ENCODE measurements around the gene PPARA. TPM values are rescaled to one million over a fixed set of nuclear protein-coding genes. Genes with fewer than 3 reads are reported as not detected.

The PPARA gene
- total and polyA plus RNA-seq, 2 of the 4 experiments (the other 2 are of a cell fraction) = 3.1 to 7.0 TPM

GRCh38 chr22:46138058-46138797 lies 12.1 kb upstream of the PPARA start:
- dilution Hi-C loops (cut with HindIII; ENCODE audit: low sequenced_read_pairs, unreplicated experiment) (no loop called here), intact Hi-C loops (cut with micrococcal nuclease) (no loop called here)

More at GRCh38 chr22:46138058-46138797, 12.1 kb upstream of the PPARA start:
- ChIA-PET POLR2A (ENCODE audit: unreplicated experiment) (no interaction called here), CTCF (interaction anchor here (0.6 kb wide), 1 partner anchor 197 kb away, joined by 3 read pairs; the partner anchor contains the start of gene TRMU)
- H3K56ac ChIP-seq (ENCODE audit: extremely low read depth, insufficient read depth, low read length) = no peak overlapping the region
- H2BK120ac ChIP-seq (ENCODE audit: low read depth, low read length) = no peak overlapping the region
- no peak overlapping the region for H4K8ac ChIP-seq (ENCODE audit: low read depth in 2 of 2, low read length in 2 of 2)
- TF ChIP-seq RAD21 (IDR thresholded peaks at IDR 0.05; ENCODE audit: low read length) (no peak), SMC3 (IDR thresholded peaks at IDR 0.05; ENCODE audit: low read depth, low read length) (no peak), CHD1 (IDR thresholded peaks at IDR 0.05; ENCODE audit: low read depth, low read length) (no peak), RCOR1 (IDR thresholded peaks at IDR 0.05; ENCODE audit: insufficient replicate concordance, low read length) (no peak), MAZ (IDR thresholded peaks at IDR 0.05; ENCODE audit: borderline replicate concordance, low read depth, low read length) (no peak), CTCF (conservative IDR thresholded peaks at IDR 0.05; ENCODE audit: low read depth, low read length) (no peak), POLR2A (IDR thresholded peaks at IDR 0.05; ENCODE audit: low read depth, low read length) (no peak), FOS (IDR thresholded peaks at IDR 0.05; ENCODE audit: low read depth, low read length) (no peak), CEBPB (IDR thresholded peaks at IDR 0.05; ENCODE audit: low read depth, low read length) (no peak), USF2 (IDR thresholded peaks at IDR 0.05; ENCODE audit: low read depth, low read length) (no peak), MXI1 (IDR thresholded peaks at IDR 0.05; ENCODE audit: borderline replicate concordance, low read depth, low read length) (no peak)
- no peak overlapping the region for H2AFZ ChIP-seq (replicated peaks; ENCODE audit: low read length, poor library complexity)
- H4K91ac ChIP-seq (ENCODE audit: insufficient read depth, low read depth, low read length) = no peak overlapping the region
- H3K27me3 ChIP-seq (ENCODE audit: control insufficient read depth, insufficient read depth, low read length) = peaks cover 14% of the 10 kb centered on the region
- no peak overlapping the region for H3K9ac ChIP-seq (ENCODE audit: low read depth, low read length)
- no peak overlapping the region for H3K4me2 ChIP-seq (ENCODE audit: low read depth, low read length)
- H4K5ac ChIP-seq (ENCODE audit: low read depth, low read length) = no peak overlapping the region
- H4K20me1 ChIP-seq (ENCODE audit: insufficient read depth, low read length) = no peaks in the 10 kb centered on the region
- BruUV-seq (replicated peaks) = no TSS peak
- ATAC-seq (ENCODE audit: low read depth) = no peak
- H3K23ac ChIP-seq (ENCODE audit: low read depth, low read length) = no peak overlapping the region
- no peak overlapping the region for H2BK15ac ChIP-seq (ENCODE audit: low read depth, low read length)
- no peak overlapping the region for H3K4ac ChIP-seq (ENCODE audit: low read depth, low read length)
- H2BK5ac ChIP-seq (ENCODE audit: low read depth, low read length, poor library complexity, severe bottlenecking) = no peak overlapping the region
- H3K79me1 ChIP-seq (ENCODE audit: low read depth in 1 of 2, low read length in 2 of 2) = no peaks in the 10 kb centered on the region
- no peaks in the 10 kb centered on the region for H3K4me1 ChIP-seq (ENCODE audit: control insufficient read depth, insufficient read depth, low read length)
- no peak overlapping the region for H2BK20ac ChIP-seq (ENCODE audit: low read depth, low read length)
- no peak overlapping the region for H3K14ac ChIP-seq (replicated peaks; ENCODE audit: low read depth, low read length)
- in situ Hi-C loops (cut with MboI; ENCODE audit: low sequenced_read_pairs) = loop anchor here (25.0 kb wide), 1 partner anchor 399 kb away; the partner anchor contains the start of gene CELSR1
- 95% methylated on average over 4 of the region's 14 CpGs; no CpG with 5 or more reads in 1 of the 2 experiments for WGBS, 2 experiments (ENCODE audit: extremely low coverage in 2 of 2, insufficient read length in 1 of 2)
- H3K27ac ChIP-seq (ENCODE audit: insufficient read depth, low read length) = no peak overlapping the region
- peaks cover 4% of the 10 kb centered on the region; the same call in 1 of the 2 replicates for H3K9me1 ChIP-seq (ENCODE audit: insufficient read depth, low read length)
- H3K9me3 ChIP-seq (ENCODE audit: control insufficient read depth, insufficient read depth, low read length) = no peaks in the 10 kb centered on the region
- no peak overlapping the region for H3K18ac ChIP-seq (ENCODE audit: low read depth, low read length)
- H2AK5ac ChIP-seq (ENCODE audit: low read depth, low read length) = no peak overlapping the region
- no peaks in the 10 kb centered on the region for H3K36me3 ChIP-seq (ENCODE audit: control insufficient read depth, insufficient read depth, low read length)
- no peak overlapping the region for H2AK9ac ChIP-seq (replicated peaks; ENCODE audit: low read depth, low read length, poor library complexity)
- no peak overlapping the region for H3K4me3 ChIP-seq (ENCODE audit: insufficient read depth, low read depth, low read length)
- no peak for DNase-seq

All from IMR-90 (cell line).